ENCODE data around the gene NDNF. TPM values are rescaled to one million over a fixed set of nuclear protein-coding genes. Genes with fewer than 3 reads are reported as not detected.

NDNF gene
- total and polyA plus RNA-seq, 2 donors (not counting 3 experiments of a cell fraction or from before 2014, with no cell fraction given): not detected

- H3K4me1 ChIP-seq (ENCODE audit: control insufficient read depth, extremely low read depth, insufficient read depth, low read length): no peaks in the 10 kb centered on the region
- H4K20me1 ChIP-seq (replicated peaks; ENCODE audit: control insufficient read depth, extremely low read depth, insufficient read depth, low read length): no peaks in the 10 kb centered on the region
- no peak overlapping the region for H3K9ac ChIP-seq (replicated peaks; ENCODE audit: extremely low read depth, insufficient read depth, low read length)
- H3K36me3 ChIP-seq (ENCODE audit: control insufficient read depth in 2 of 2, extremely low read depth in 1 of 2, insufficient read depth in 2 of 2, low read length in 2 of 2): no peaks in the 10 kb centered on the region
- TF ChIP-seq EZH2 (IDR thresholded peaks at IDR 0.05; ENCODE audit: borderline replicate concordance, low read depth, low read length, severe bottlenecking) (no peak), CTCF (IDR thresholded peaks at IDR 0.05; ENCODE audit: extremely low read depth in 1 of 2, insufficient read depth in 1 of 2, low read depth in 1 of 2, low read length in 2 of 2) (no peak), FOS (IDR thresholded peaks at IDR 0.05; ENCODE audit: borderline replicate concordance, insufficient read depth, low read length) (no peak)
- ChIA-PET CTCF (no interaction called here), POLR2A (no interaction called here)
- H2AFZ ChIP-seq (ENCODE audit: low read depth, low read length): no peak overlapping the region
- no peak for FAIRE-seq
- H3K4me3 ChIP-seq (replicated peaks in 1 of 3; ENCODE audit: insufficient read depth in 1 of 3, low read depth in 1 of 3, low read length in 3 of 3): no peak overlapping the region
- no peaks in the 10 kb centered on the region for H3K79me2 ChIP-seq (ENCODE audit: control insufficient read depth, insufficient read depth, low read length)
- BruUV-seq (replicated peaks): no TSS peak
- intact Hi-C loops (cut with micrococcal nuclease) (no loop called here), dilution Hi-C loops (cut with MboI; ENCODE audit: extremely low pct_ligation_motif_present, low sequenced_read_pairs) (no loop called here)
- no peaks in the 10 kb centered on the region for H3K9me1 ChIP-seq (replicated peaks; ENCODE audit: control insufficient read depth, extremely low read depth, insufficient read depth, low read length)
- H3K27me3 ChIP-seq (ENCODE audit: control insufficient read depth in 2 of 2, insufficient read depth in 2 of 2, low read length in 2 of 2): no peaks in the 10 kb centered on the region
- no peak for DNase-seq (ENCODE audit: low read depth, low spot score)
- no peak overlapping the region for H3K27ac ChIP-seq (ENCODE audit: insufficient read depth, low read depth, low read length)
- H3K4me2 ChIP-seq (ENCODE audit: insufficient read depth, low read length): no peak overlapping the region
- H3K9me3 ChIP-seq (replicated peaks; ENCODE audit: control insufficient read depth, insufficient read depth, low read length): no peaks in the 10 kb centered on the region
These were observed 64.7 kb downstream of the NDNF start for GRCh38 chr4:121007660-121008059.

GRCh38 chr4:121003863-121004262, 68.5 kb downstream of the NDNF start:
- Histone ChIP-seq H3K27ac (ENCODE audit: insufficient read depth, low read depth, low read length) (no peak overlapping the region), H3K27me3 (ENCODE audit: control insufficient read depth in 2 of 2, insufficient read depth in 2 of 2, low read length in 2 of 2) (no peaks in the 10 kb centered on the region), H3K4me3 (replicated peaks in 1 of 3; ENCODE audit: insufficient read depth in 1 of 3, low read depth in 1 of 3, low read length in 3 of 3) (no peak overlapping the region), H3K9me1 (replicated peaks; ENCODE audit: control insufficient read depth, extremely low read depth, insufficient read depth, low read length) (no peaks in the 10 kb centered on the region), H3K9ac (replicated peaks; ENCODE audit: extremely low read depth, insufficient read depth, low read length) (no peak overlapping the region), H3K36me3 (ENCODE audit: control insufficient read depth in 2 of 2, extremely low read depth in 1 of 2, insufficient read depth in 2 of 2, low read length in 2 of 2) (no peaks in the 10 kb centered on the region), H3K9me3 (replicated peaks; ENCODE audit: control insufficient read depth, insufficient read depth, low read length) (no peaks in the 10 kb centered on the region), H2AFZ (ENCODE audit: low read depth, low read length) (no peak overlapping the region), H4K20me1 (replicated peaks; ENCODE audit: control insufficient read depth, extremely low read depth, insufficient read depth, low read length) (no peaks in the 10 kb centered on the region), H3K4me2 (ENCODE audit: insufficient read depth, low read length) (no peak overlapping the region), H3K79me2 (ENCODE audit: control insufficient read depth, insufficient read depth, low read length) (no peaks in the 10 kb centered on the region), H3K4me1 (ENCODE audit: control insufficient read depth, extremely low read depth, insufficient read depth, low read length) (no peaks in the 10 kb centered on the region)
- no TSS peak for BruUV-seq (replicated peaks)
- dilution Hi-C loops (cut with MboI; ENCODE audit: extremely low pct_ligation_motif_present, low sequenced_read_pairs): no loop called here
- TF ChIP-seq MAX (IDR thresholded peaks at IDR 0.05; ENCODE audit: insufficient read depth, insufficient read length): no peak
- no peak for TF ChIP-seq MYC (IDR thresholded peaks at IDR 0.05; ENCODE audit: low read depth, low read length)
- no peak for TF ChIP-seq CTCF (IDR thresholded peaks at IDR 0.05; ENCODE audit: extremely low read depth in 1 of 2, insufficient read depth in 1 of 2, low read depth in 1 of 2, low read length in 2 of 2)
- no peak for TF ChIP-seq JUN (IDR thresholded peaks at IDR 0.05; ENCODE audit: borderline replicate concordance, insufficient read depth, insufficient read length, low read depth)
- TF ChIP-seq POLR2AphosphoS5 (IDR thresholded peaks at IDR 0.05; ENCODE audit: insufficient read depth, low read depth, low read length): no peak
- no peak for TF ChIP-seq GATA2 (IDR thresholded peaks at IDR 0.05; ENCODE audit: insufficient read depth, insufficient read length, low read depth, low read length)
- no peak for TF ChIP-seq POLR2A (IDR thresholded peaks at IDR 0.05; ENCODE audit: low read depth, low read length)
- no peak for TF ChIP-seq EZH2 (IDR thresholded peaks at IDR 0.05; ENCODE audit: borderline replicate concordance, low read depth, low read length, severe bottlenecking)
- no peak for TF ChIP-seq FOS (IDR thresholded peaks at IDR 0.05; ENCODE audit: borderline replicate concordance, insufficient read depth, low read length)
- FAIRE-seq (no peak), DNase-seq (ENCODE audit: low read depth, low spot score) (no peak)
- ChIA-PET CTCF (no interaction called here), POLR2A (interaction anchor here (0.7 kb wide), 1 partner anchor 10 kb away, joined by 3 read pairs; no protein-coding TSS in a partner anchor)
- intact Hi-C loops (cut with micrococcal nuclease): no loop called here
